Retinal pigment epithelial cell (primary cell): ENCODE measurements around the gene CLDN25.
A peak's percentile ranks its signal among the peaks of the same experiment; 100 is the strongest.

ENCODE experiments used
- DNase-seq: peaks from one replicate; pipeline ENCODE4 v3.0.0-alpha.2; 2010; ENCODE audit warnings: low read depth
- H3K4me3 ChIP-seq: 2 replicates; pipeline ENCODE4 v1.5.1; 2011; ENCODE audit warnings: mild to moderate bottlenecking, low read length, control low read depth, moderate library complexity
- TF ChIP-seq, protein P1 (sequence below): conservative IDR thresholded peaks from 2 replicates; pipeline ENCODE4 v1.5.1; 2011; ENCODE audit warnings: low read depth, low read length, control low read depth, inconsistent platforms

Gene CLDN25

GRCh38 chr11:113806406-113806805 is 26.8 kb downstream of the CLDN25 start:
- no peak overlapping the region for H3K4me3 ChIP-seq
- no peak for DNase-seq
- TF ChIP-seq, protein P1, sequence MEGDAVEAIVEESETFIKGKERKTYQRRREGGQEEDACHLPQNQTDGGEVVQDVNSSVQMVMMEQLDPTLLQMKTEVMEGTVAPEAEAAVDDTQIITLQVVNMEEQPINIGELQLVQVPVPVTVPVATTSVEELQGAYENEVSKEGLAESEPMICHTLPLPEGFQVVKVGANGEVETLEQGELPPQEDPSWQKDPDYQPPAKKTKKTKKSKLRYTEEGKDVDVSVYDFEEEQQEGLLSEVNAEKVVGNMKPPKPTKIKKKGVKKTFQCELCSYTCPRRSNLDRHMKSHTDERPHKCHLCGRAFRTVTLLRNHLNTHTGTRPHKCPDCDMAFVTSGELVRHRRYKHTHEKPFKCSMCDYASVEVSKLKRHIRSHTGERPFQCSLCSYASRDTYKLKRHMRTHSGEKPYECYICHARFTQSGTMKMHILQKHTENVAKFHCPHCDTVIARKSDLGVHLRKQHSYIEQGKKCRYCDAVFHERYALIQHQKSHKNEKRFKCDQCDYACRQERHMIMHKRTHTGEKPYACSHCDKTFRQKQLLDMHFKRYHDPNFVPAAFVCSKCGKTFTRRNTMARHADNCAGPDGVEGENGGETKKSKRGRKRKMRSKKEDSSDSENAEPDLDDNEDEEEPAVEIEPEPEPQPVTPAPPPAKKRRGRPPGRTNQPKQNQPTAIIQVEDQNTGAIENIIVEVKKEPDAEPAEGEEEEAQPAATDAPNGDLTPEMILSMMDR: peak; percentile 62

DNA sequence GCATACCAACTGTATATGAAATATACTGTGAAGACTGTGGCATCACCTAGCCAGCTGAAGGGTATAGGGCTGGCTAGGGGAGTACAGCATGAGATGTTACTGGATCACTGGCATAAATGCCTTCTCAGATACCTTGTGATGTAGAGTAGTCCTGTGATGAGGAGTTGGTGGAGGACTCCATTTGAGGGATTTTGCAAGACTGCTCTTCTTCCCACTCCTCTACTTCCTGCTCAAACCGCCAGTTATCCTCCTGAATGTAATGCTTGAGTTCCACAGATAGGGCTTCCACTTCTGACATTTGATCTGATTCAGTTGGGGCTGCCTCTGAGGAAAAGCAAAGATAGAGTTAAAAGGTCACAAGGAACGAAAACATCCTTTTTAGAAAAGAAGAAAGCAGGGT is 29.3 kb downstream of the CLDN25 start:
- H3K4me3 ChIP-seq: no peak overlapping the region
- no peak for DNase-seq
- TF ChIP-seq, protein P1: no peak

- TF ChIP-seq, protein P1: no peak
- no peak overlapping the region for H3K4me3 ChIP-seq
- no peak for DNase-seq
These were observed 34.6 kb downstream of the CLDN25 start for GRCh38 chr11:113814181-113814580.

DNA sequence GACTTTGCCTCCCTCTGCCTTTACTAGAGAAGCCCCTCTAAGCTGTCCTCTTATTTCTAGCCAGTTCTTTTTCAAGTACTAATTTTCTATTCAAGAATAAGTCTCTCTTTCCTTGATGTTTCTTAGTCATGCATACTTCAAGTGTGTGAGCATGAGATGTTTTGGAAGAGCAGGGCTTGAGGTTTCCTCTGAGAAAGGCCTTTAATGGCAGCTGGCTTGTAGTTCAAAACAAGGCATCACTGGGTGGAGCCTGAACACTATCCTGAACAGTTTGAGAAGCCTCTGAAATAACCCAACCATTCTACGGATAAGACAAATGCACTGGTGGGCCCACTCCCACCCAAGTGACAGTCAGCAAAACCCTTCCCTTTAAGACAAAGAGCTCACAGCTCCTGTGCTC is 37.6 kb downstream of the CLDN25 start:
- TF ChIP-seq, protein P1: no peak
- H3K4me3 ChIP-seq: no peak overlapping the region

DNA sequence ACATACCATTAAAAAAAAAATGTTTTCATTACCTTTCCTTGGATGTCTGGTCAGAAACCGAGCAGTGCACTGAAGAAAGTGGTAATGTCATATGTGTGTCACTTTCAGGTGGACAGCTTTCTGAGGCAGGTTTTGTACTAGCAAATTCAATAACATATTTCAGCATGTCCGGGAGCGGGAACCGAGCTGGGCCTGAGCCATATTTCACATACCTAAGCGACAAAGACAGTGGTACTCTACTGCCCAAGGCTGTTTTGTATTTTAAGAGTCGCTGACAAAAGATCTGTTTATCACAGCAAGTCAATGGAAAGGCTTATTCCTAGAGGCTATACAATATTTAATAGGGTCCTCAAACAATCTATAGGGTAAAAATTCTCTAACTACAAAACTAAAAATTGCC is 38.0 kb downstream of the CLDN25 start:
- TF ChIP-seq, protein P1: no peak
- no peak for DNase-seq
- no peak overlapping the region for H3K4me3 ChIP-seq

More for the DNA sequence above, 37.6 kb downstream of the CLDN25 start:
- no peak for DNase-seq

DNA sequence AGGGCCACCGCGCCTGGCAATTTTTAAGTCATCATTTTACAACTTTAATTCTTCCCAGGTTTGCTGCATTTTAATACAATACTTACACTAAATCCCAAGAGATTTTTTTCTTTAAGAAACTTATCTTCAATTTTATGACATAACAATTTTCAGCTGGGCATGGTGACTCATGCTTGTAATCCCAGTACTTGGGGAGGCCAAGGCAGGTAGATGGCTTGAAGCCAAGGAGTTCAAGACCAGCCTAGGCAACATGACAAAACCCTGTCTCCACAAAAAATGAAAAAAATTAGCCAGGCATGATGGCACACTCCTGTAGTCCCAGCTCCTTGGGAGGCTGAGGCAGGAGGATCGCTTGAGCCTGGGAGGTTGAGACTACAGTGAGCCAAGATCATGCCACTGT is 38.8 kb downstream of the CLDN25 start:
- H3K4me3 ChIP-seq: no peak overlapping the region
- DNase-seq: peak; percentile 29
- TF ChIP-seq, protein P1: no peak

DNA sequence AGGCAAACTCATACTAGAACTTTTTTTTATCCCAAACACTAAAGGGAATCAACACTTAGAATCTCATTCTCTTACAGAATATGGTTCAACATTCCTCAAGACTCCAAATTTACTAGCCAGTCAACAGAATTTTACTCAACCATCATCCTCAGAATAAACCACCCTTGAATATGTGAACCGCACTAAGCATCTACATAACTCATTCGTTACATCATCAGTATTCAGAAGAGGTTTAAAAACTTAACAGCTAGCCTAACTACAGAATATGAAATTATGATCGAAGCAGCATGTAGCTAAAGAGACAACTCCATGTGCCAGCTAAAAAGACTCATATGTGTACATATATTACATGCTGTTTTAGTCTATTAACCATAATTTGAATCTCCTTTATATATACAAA is 47.9 kb downstream of the CLDN25 start:
- TF ChIP-seq, protein P1: no peak
- no peak for DNase-seq

More for the DNA sequence above, 47.9 kb downstream of the CLDN25 start:
- H3K4me3 ChIP-seq: no peak overlapping the region
